ENCODE results near the gene RPL28.

RPL28 gene

GRCh38 chr19:55362174-55362989, 23.4 kb upstream of the RPL28 start:
- Histone ChIP-seq H3K18ac (ENCODE audit: low read length) (no peak overlapping the region), H3K14ac (ENCODE audit: low read length) (no peak overlapping the region), H3K27me3 (ENCODE audit: insufficient read depth, low read length) (no peaks in the 10 kb centered on the region), H3K27ac (ENCODE audit: low read depth, low read length) (no peak overlapping the region), H2AFZ (ENCODE audit: insufficient read depth, low read length, poor library complexity) (no peak overlapping the region), H3K4me2 (ENCODE audit: low read length) (no peak overlapping the region), H3K4ac (ENCODE audit: low read depth, low read length) (no peak overlapping the region), H3K36me3 (ENCODE audit: control insufficient read depth in 1 of 2, insufficient read depth in 2 of 2, low read length in 2 of 2) (peaks cover 15 to 18% of the 10 kb centered on the region in 2 experiments), H3K4me3 (ENCODE audit: low read depth, low read length) (no peak overlapping the region), H3K79me2 (ENCODE audit: control insufficient read depth, insufficient read depth, low read length, poor library complexity) (no peaks in the 10 kb centered on the region), H4K8ac (ENCODE audit: low read depth, low read length) (peak overlapping the region; percentile 17), H2AK5ac (ENCODE audit: low read length) (no peak overlapping the region), H3K4me1 (ENCODE audit: control insufficient read depth in 1 of 2, insufficient read depth in 2 of 2, low read length in 2 of 2) (peaks cover 3 to 5% of the 10 kb centered on the region in 2 experiments), H3K9ac (ENCODE audit: low read length) (no peak overlapping the region), H2BK120ac (ENCODE audit: insufficient read depth, low read length, poor library complexity) (no peak overlapping the region), H4K12ac (ENCODE audit: low read depth, low read length) (no peak overlapping the region), H3K23ac (ENCODE audit: low read length) (no peak overlapping the region), H2BK12ac (ENCODE audit: low read length) (peak overlapping the region; percentile 8), H3K9me3 (ENCODE audit: insufficient read depth, low read depth, low read length) (no peaks in the 10 kb centered on the region), H4K91ac (ENCODE audit: low read depth, low read length) (peak overlapping the region; percentile 36), H3K79me1 (ENCODE audit: low read length) (peaks cover 3% of the 10 kb centered on the region), H2BK5ac (ENCODE audit: low read depth, low read length, poor library complexity) (no peak overlapping the region)
- WGBS (ENCODE audit: extremely low coverage, insufficient coverage, insufficient read length): no CpG with 5 or more reads among the region's 38 CpGs
- no peak for DNase-seq

- Histone ChIP-seq H3K27ac (ENCODE audit: low read depth, low read length) (peak within 1 kb of the TSS; percentile 18), H2BK12ac (ENCODE audit: low read length) (peak within 1 kb of the TSS; percentile 15)
Observed at GRCh38 chr19:55362990-55363716, 22.6 kb upstream of the RPL28 start, which contains the start of gene GARIN5B. Gene GARIN5B (minus strand): TSS chr19:55363260. CDS start chr19:55363066, 194 bp downstream.

GRCh38 chr19:55365245-55365644, 20.5 kb upstream of the RPL28 start:
- no peak overlapping the region for H3K14ac ChIP-seq (ENCODE audit: low read length)
- DNase-seq: no peak
- peaks cover 21 to 25% of the 10 kb centered on the region in 2 experiments for H3K36me3 ChIP-seq (ENCODE audit: control insufficient read depth in 1 of 2, insufficient read depth in 2 of 2, low read length in 2 of 2)
- H3K79me1 ChIP-seq (ENCODE audit: low read length): peaks cover 18% of the 10 kb centered on the region
- H2BK12ac ChIP-seq (ENCODE audit: low read length): no peak overlapping the region
- H4K91ac ChIP-seq (ENCODE audit: low read depth, low read length): no peak overlapping the region
- no peak overlapping the region for H2BK120ac ChIP-seq (ENCODE audit: insufficient read depth, low read length, poor library complexity)
- no peak overlapping the region for H3K4ac ChIP-seq (ENCODE audit: low read depth, low read length)
- H3K4me1 ChIP-seq (ENCODE audit: control insufficient read depth in 1 of 2, insufficient read depth in 2 of 2, low read length in 2 of 2): peaks cover 8 to 9% of the 10 kb centered on the region in 2 experiments
- no peak overlapping the region for H3K9ac ChIP-seq (ENCODE audit: low read length)
- peaks cover 10% of the 10 kb centered on the region for H3K79me2 ChIP-seq (ENCODE audit: control insufficient read depth, insufficient read depth, low read length, poor library complexity)
- H3K27me3 ChIP-seq (ENCODE audit: insufficient read depth, low read length): no peaks in the 10 kb centered on the region
- no CpG with 5 or more reads among the region's 8 CpGs for WGBS (ENCODE audit: extremely low coverage, insufficient coverage, insufficient read length)
- no peak overlapping the region for H3K4me2 ChIP-seq (ENCODE audit: low read length)
- H4K8ac ChIP-seq (ENCODE audit: low read depth, low read length): no peak overlapping the region
- H4K12ac ChIP-seq (ENCODE audit: low read depth, low read length): no peak overlapping the region
- H3K18ac ChIP-seq (ENCODE audit: low read length): no peak overlapping the region
- H3K9me3 ChIP-seq (ENCODE audit: insufficient read depth, low read depth, low read length): no peaks in the 10 kb centered on the region
- H2AK5ac ChIP-seq (ENCODE audit: low read length): no peak overlapping the region
- H2AFZ ChIP-seq (ENCODE audit: insufficient read depth, low read length, poor library complexity): no peak overlapping the region
- no peak overlapping the region for H3K23ac ChIP-seq (ENCODE audit: low read length)
- no peak overlapping the region for H3K4me3 ChIP-seq (ENCODE audit: low read depth, low read length)
- H2BK5ac ChIP-seq (ENCODE audit: low read depth, low read length, poor library complexity): no peak overlapping the region
- no peak overlapping the region for H3K27ac ChIP-seq (ENCODE audit: low read depth, low read length)

More at GRCh38 chr19:55362990-55363716, 22.6 kb upstream of the RPL28 start, which contains the start of gene GARIN5B:
- Histone ChIP-seq H3K9ac (ENCODE audit: low read length) (no peak within 1 kb of the TSS), H3K36me3 (ENCODE audit: control insufficient read depth in 1 of 2, insufficient read depth in 2 of 2, low read length in 2 of 2) (peaks cover 19 to 23% of the 10 kb centered on the region in 2 experiments), H3K79me2 (ENCODE audit: control insufficient read depth, insufficient read depth, low read length, poor library complexity) (no peaks in the 10 kb centered on the region), H4K91ac (ENCODE audit: low read depth, low read length) (peak within 1 kb of the TSS; percentile 36), H2AFZ (ENCODE audit: insufficient read depth, low read length, poor library complexity) (no peak within 1 kb of the TSS), H3K79me1 (ENCODE audit: low read length) (peaks cover 3% of the 10 kb centered on the region), H3K14ac (ENCODE audit: low read length) (no peak within 1 kb of the TSS), H3K23ac (ENCODE audit: low read length) (no peak within 1 kb of the TSS), H4K12ac (ENCODE audit: low read depth, low read length) (no peak within 1 kb of the TSS), H3K4ac (ENCODE audit: low read depth, low read length) (no peak within 1 kb of the TSS), H3K9me3 (ENCODE audit: insufficient read depth, low read depth, low read length) (no peaks in the 10 kb centered on the region), H4K8ac (ENCODE audit: low read depth, low read length) (peak within 1 kb of the TSS; percentile 17), H3K4me2 (ENCODE audit: low read length) (no peak within 1 kb of the TSS), H3K4me3 (ENCODE audit: low read depth, low read length) (no peak within 1 kb of the TSS), H2AK5ac (ENCODE audit: low read length) (peak within 1 kb of the TSS; percentile 58), H3K4me1 (ENCODE audit: control insufficient read depth in 1 of 2, insufficient read depth in 2 of 2, low read length in 2 of 2) (peaks cover 3 to 5% of the 10 kb centered on the region in 2 experiments), H3K18ac (ENCODE audit: low read length) (no peak within 1 kb of the TSS), H3K27me3 (ENCODE audit: insufficient read depth, low read length) (no peaks in the 10 kb centered on the region), H2BK120ac (ENCODE audit: insufficient read depth, low read length, poor library complexity) (no peak within 1 kb of the TSS), H2BK5ac (ENCODE audit: low read depth, low read length, poor library complexity) (no peak within 1 kb of the TSS)
- peak; percentile 72 to 89 for DNase-seq
- WGBS (ENCODE audit: extremely low coverage, insufficient coverage, insufficient read length): no CpG with 5 or more reads among the region's 27 CpGs

GRCh38 chr19:55365964-55366363, 19.8 kb upstream of the RPL28 start:
- H3K27me3 ChIP-seq (ENCODE audit: insufficient read depth, low read length): no peaks in the 10 kb centered on the region
- H4K8ac ChIP-seq (ENCODE audit: low read depth, low read length): no peak overlapping the region
- no peak overlapping the region for H3K27ac ChIP-seq (ENCODE audit: low read depth, low read length)
- no CpG with 5 or more reads among the region's 19 CpGs for WGBS (ENCODE audit: extremely low coverage, insufficient coverage, insufficient read length)
- no peak overlapping the region for H3K14ac ChIP-seq (ENCODE audit: low read length)
- H2BK5ac ChIP-seq (ENCODE audit: low read depth, low read length, poor library complexity): no peak overlapping the region
- H4K91ac ChIP-seq (ENCODE audit: low read depth, low read length): no peak overlapping the region
- H2BK12ac ChIP-seq (ENCODE audit: low read length): no peak overlapping the region
- H3K79me2 ChIP-seq (ENCODE audit: control insufficient read depth, insufficient read depth, low read length, poor library complexity): peaks cover 14% of the 10 kb centered on the region
- H4K12ac ChIP-seq (ENCODE audit: low read depth, low read length): no peak overlapping the region
- H3K9ac ChIP-seq (ENCODE audit: low read length): no peak overlapping the region
- H3K36me3 ChIP-seq (ENCODE audit: control insufficient read depth in 1 of 2, insufficient read depth in 2 of 2, low read length in 2 of 2): peaks cover 21 to 25% of the 10 kb centered on the region in 2 experiments
- H3K4me1 ChIP-seq (ENCODE audit: control insufficient read depth in 1 of 2, insufficient read depth in 2 of 2, low read length in 2 of 2): peaks cover 13 to 14% of the 10 kb centered on the region in 2 experiments
- no peak overlapping the region for H2BK120ac ChIP-seq (ENCODE audit: insufficient read depth, low read length, poor library complexity)
- DNase-seq: no peak
- no peak overlapping the region for H2AK5ac ChIP-seq (ENCODE audit: low read length)
- H3K18ac ChIP-seq (ENCODE audit: low read length): no peak overlapping the region
- H3K79me1 ChIP-seq (ENCODE audit: low read length): peaks cover 24% of the 10 kb centered on the region
- no peak overlapping the region for H3K4me3 ChIP-seq (ENCODE audit: low read depth, low read length)
- H3K9me3 ChIP-seq (ENCODE audit: insufficient read depth, low read depth, low read length): no peaks in the 10 kb centered on the region
- H3K4me2 ChIP-seq (ENCODE audit: low read length): no peak overlapping the region
- no peak overlapping the region for H3K4ac ChIP-seq (ENCODE audit: low read depth, low read length)
- no peak overlapping the region for H2AFZ ChIP-seq (ENCODE audit: insufficient read depth, low read length, poor library complexity)
- no peak overlapping the region for H3K23ac ChIP-seq (ENCODE audit: low read length)
